Testis (tissue), 2 donors: ENCODE results near the gene CACNA1C.

Experiments used
- POLR2A ChIP-seq: fragments of 450-650 bp; IDR thresholded peaks from one replicate; pipeline ENCODE4 v1.6.1; 2017; ENCODE audit warnings: antibody characterized with exemption, mild to moderate bottlenecking, moderate library complexity
- TF ChIP-seq, protein P1 (sequence below), 3 experiments: fragments of 450-650 bp in 2 of 3; fragments of 200-600 bp in 1 of 3; sonication (generic) in 1 of 3; IDR thresholded peaks; one replicate each; pipeline ENCODE4 v1.5.1; 2016 to 2019; ENCODE audit warnings: antibody characterized with exemption in 3 of 3, mild to moderate bottlenecking in 2 of 3, moderate library complexity in 1 of 3

GRCh38 chr12:2535583-2536204 is 482.9 kb downstream of the CACNA1C start:
- TF ChIP-seq, protein P1, sequence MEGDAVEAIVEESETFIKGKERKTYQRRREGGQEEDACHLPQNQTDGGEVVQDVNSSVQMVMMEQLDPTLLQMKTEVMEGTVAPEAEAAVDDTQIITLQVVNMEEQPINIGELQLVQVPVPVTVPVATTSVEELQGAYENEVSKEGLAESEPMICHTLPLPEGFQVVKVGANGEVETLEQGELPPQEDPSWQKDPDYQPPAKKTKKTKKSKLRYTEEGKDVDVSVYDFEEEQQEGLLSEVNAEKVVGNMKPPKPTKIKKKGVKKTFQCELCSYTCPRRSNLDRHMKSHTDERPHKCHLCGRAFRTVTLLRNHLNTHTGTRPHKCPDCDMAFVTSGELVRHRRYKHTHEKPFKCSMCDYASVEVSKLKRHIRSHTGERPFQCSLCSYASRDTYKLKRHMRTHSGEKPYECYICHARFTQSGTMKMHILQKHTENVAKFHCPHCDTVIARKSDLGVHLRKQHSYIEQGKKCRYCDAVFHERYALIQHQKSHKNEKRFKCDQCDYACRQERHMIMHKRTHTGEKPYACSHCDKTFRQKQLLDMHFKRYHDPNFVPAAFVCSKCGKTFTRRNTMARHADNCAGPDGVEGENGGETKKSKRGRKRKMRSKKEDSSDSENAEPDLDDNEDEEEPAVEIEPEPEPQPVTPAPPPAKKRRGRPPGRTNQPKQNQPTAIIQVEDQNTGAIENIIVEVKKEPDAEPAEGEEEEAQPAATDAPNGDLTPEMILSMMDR (IDR thresholded peaks at IDR 0.05) = no peak
- no peak for TF ChIP-seq POLR2A
